GM12873 (cell line): ENCODE results near the gene CEMIP2.

Experiments used
- TF ChIP-seq, protein P1 (sequence below): IDR thresholded peaks from 2 replicates; pipeline ENCODE4 v1.5.1; 2012; ENCODE audit warnings: low read depth, mild to moderate bottlenecking, moderate library complexity, low read length, control low read depth; ENCODE audit not compliant: insufficient read depth; ENCODE audit errors: missing control alignments

CEMIP2 gene

DNA sequence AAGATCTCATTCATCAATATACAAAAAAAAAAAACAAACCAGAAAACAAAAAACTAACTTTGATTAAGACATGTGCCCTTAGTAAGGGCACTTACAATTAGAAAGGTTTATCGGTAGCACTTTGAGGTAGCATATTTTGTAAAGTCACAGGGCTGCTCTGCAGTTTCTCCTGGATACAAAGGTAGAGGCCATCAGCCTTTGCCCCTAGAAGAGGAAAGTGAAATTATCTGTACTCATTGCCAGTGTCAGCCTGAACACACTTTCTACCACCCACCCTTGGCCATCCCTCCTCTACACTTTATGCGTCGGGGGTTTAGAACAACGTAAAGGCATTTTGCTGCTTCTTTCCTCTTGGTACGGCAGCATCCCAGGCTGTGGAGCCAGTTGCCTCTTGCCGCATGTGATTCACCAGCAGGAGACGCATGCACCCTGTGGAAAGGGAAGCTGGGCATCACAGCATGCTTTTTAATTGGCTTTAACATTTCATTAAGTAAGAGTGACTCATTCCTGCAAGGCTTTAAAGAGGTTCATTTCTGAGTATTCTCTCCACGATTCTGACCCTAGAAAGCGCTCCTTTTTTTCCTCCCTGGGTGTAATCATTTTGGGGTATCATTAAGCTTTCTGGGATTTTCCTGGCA is 84.6 kb downstream of the CEMIP2 start:
- TF ChIP-seq, protein P1, sequence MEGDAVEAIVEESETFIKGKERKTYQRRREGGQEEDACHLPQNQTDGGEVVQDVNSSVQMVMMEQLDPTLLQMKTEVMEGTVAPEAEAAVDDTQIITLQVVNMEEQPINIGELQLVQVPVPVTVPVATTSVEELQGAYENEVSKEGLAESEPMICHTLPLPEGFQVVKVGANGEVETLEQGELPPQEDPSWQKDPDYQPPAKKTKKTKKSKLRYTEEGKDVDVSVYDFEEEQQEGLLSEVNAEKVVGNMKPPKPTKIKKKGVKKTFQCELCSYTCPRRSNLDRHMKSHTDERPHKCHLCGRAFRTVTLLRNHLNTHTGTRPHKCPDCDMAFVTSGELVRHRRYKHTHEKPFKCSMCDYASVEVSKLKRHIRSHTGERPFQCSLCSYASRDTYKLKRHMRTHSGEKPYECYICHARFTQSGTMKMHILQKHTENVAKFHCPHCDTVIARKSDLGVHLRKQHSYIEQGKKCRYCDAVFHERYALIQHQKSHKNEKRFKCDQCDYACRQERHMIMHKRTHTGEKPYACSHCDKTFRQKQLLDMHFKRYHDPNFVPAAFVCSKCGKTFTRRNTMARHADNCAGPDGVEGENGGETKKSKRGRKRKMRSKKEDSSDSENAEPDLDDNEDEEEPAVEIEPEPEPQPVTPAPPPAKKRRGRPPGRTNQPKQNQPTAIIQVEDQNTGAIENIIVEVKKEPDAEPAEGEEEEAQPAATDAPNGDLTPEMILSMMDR = no peak

DNA sequence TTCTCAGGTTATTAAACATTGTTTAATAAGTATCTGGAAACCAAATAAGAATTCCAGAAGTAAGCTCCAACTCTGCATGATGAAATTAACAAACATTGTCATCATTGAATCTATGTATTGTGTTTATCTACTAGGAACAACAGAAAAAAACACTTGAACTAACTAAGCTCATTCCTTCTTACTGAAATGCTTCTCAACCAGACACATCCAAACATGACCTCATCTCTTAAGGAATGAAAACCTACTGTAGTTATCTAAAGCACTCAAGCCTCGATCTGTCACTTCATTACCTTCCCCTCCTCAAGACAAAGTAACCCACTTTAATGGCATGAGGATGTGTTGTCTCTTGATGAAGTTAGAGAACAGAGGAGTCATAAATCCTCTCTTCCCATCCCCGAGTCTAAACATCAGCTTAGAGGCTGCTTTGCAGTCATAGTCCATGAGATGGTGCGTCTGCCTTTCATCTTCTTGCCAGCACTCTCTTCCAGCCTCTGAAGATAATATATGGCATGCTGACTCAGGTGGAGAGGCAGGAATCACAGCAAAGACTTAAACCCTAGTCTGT is 86.5 kb downstream of the CEMIP2 start:
- TF ChIP-seq, protein P1 = no peak

DNA sequence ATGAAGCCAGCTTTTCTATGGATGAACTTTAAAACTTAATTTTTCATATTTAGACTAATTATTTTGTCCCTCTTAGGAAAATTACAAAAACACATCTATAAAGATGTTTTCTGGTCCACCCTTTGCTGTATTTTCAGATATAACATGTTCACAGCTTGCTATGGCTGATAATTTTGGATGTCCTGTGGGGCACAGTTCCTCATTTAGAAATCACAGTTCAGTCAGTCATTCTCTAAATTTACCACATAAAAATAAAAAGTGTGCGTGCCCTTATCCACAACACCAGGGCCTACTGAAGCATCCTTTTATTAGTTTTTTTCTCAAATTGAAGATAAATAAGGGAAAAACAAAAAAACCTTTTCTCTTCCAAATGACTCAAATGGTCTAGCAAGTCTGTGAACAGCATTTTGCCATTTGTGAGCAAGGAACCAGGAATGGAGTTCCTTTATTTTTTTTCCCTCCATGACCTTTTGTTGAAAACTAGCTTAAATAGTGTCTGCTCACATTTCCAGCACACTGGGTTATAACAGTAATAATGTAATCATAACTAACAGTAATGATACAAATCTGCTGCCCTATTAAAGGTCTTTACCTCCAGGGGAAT is 87.1 kb downstream of the CEMIP2 start:
- TF ChIP-seq, protein P1 = no peak

DNA sequence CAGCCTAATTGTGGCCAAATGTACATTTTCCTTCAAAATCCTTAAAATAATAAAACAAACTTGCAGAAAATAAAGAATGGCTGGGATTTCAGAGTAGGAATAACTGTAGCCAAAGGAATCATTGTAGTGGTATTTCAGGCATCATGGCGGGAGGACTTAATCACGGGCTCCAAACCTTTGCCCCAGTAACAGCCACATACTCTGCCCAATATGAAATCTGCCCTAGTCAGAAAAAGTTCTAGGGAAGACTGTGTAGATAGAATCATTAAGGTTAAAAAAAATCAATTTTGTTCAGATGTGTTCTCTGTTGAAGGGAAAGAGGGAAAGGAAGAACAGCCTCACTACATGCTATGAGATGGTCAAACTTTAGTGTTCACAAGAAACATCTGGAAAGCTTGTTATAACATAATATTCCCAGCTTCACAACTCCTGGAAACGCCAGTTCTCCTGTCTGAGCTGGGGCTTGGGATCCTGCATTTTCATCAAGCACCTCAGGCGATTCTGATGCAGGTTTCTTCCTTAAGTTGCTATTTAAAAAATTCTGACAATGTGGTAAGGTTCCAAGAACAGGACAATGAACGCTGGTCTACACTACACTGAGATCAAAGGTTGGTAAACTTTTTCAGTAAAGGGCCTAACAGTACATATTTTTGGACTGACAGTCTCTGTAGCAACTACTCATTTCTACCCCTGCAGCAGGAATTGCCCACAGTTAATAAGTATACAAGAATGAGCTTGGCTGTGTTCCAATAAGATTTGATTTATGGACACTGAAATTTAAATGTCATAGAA is 87.9 kb downstream of the CEMIP2 start:
- TF ChIP-seq, protein P1 = no peak

DNA sequence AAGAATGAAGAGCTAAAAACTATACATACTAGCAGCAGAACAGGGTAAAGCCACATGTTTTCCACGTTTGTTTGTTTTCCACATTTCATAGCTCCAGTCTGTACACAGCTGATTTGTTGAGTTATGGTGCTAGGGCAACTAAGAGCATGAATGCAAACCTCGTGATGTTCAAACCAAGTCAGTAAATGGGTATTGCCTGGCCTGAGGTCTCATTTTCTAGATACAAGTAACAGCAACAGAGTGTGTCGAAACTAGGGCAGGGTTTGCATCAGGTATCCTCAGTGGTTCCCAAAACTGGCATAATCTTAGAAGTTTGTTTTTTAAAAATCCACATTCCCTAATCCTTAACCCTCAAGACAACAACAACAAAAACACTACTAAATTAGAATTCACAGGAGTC is 89.3 kb downstream of the CEMIP2 start:
- TF ChIP-seq, protein P1 = no peak

DNA sequence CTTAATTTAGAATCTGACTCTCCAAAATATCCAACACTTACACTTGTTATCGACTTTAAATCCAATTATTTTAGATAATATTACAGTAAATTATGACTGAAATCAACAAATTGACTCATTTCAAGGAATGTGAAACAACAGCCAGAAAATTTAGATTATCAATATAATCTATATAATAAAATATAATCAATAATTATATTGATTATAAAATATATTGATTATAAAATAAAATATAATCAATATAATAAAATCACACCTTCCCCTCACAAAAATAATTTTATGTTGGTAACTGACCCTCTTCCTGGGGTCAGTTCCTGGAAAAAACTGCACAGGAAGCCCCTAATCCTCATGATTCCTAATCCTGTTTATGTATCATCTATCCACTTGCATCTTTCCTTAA is 91.1 kb downstream of the CEMIP2 start:
- TF ChIP-seq, protein P1 = no peak

DNA sequence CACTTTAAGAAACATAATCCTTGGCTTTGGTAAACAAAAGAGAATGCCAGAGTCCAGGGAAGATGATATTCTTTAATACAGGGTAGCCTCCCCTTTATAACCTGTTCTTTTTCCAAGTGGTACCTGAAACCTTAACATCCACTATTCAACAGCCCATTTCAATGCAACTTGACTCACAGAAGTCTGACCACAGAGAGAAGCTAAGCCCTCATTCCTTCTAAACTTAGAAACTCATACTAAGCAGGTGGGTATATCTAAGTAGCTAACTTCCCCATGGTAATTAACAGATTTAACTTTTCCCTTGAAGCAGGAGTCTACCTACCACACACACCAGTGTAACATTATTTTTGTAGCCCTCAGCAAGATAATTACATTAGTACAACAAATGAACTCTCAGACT is 91.9 kb downstream of the CEMIP2 start:
- TF ChIP-seq, protein P1 = no peak
